ELF-1 (cell line): ENCODE results near the gene FXYD4.
"Not testable (repeated sequence)": the region's sequence is repeated elsewhere in the genome, so short reads cannot be mapped to it uniquely, and the experiment has no call there.

Experiments
- DNase-seq: peaks from one replicate; pipeline ENCODE4 v3.0.0-alpha.2; 2016; ENCODE audit warnings: low read depth, low spot score

Gene FXYD4

GRCh38 chr10:43375401-43376020 lies 4.1 kb downstream of the FXYD4 start:
- peak; percentile 74 for DNase-seq

GRCh38 chr10:43376046-43376635 lies 4.7 kb downstream of the FXYD4 start:
- no peak for DNase-seq

GRCh38 chr10:43376828-43377423 lies 5.5 kb downstream of the FXYD4 start:
- no peak for DNase-seq

GRCh38 chr10:43377424-43377883 lies 6.0 kb downstream of the FXYD4 start:
- DNase-seq, result peak; percentile 88

GRCh38 chr10:43380610-43381222 lies 9.3 kb downstream of the FXYD4 start:
- no peak for DNase-seq

GRCh38 chr10:43383204-43383971 lies 12.0 kb downstream of the FXYD4 start:
- DNase-seq, result no peak

- no peak for DNase-seq
Measured at GRCh38 chr10:43384252-43385221, 13.1 kb downstream of the FXYD4 start.

- DNase-seq, result no peak
Measured at GRCh38 chr10:43385412-43386004, 14.1 kb downstream of the FXYD4 start.

- DNase-seq, result no peak
Measured at GRCh38 chr10:43386549-43386948, 15.1 kb downstream of the FXYD4 start.

- no peak for DNase-seq
Measured at GRCh38 chr10:43386981-43387677, 15.7 kb downstream of the FXYD4 start.

GRCh38 chr10:43387678-43388032 lies 16.2 kb downstream of the FXYD4 start:
- DNase-seq, result no peak

- no peak for DNase-seq
Measured at GRCh38 chr10:43389867-43390266, 18.4 kb downstream of the FXYD4 start.

- DNase-seq, result no peak
Measured at GRCh38 chr10:43390333-43390732, 18.9 kb downstream of the FXYD4 start.

GRCh38 chr10:43390759-43391158 lies 19.3 kb downstream of the FXYD4 start:
- DNase-seq, result peak; percentile 60

- no peak for DNase-seq
Measured at GRCh38 chr10:43391496-43391895, 20.1 kb downstream of the FXYD4 start.

- DNase-seq, result no peak
Measured at GRCh38 chr10:43392748-43393147, 21.3 kb downstream of the FXYD4 start.

GRCh38 chr10:43393186-43393585 lies 21.8 kb downstream of the FXYD4 start:
- not testable (repeated sequence) for DNase-seq

- no peak for DNase-seq
Measured at GRCh38 chr10:43393606-43394360, 22.3 kb downstream of the FXYD4 start.

- no peak for DNase-seq
Measured at GRCh38 chr10:43394868-43395267, 23.4 kb downstream of the FXYD4 start.
